ENCODE data around the gene AASDH.

GRCh38 chr4:56296526-56296925 lies 90.8 kb downstream of the AASDH start:
- TF ChIP-seq CTCF (conservative IDR thresholded peaks at IDR 0.05; ENCODE audit: low read length), result no peak
- no peak for TF ChIP-seq EZH2phosphoT487 (IDR thresholded peaks at IDR 0.05; ENCODE audit: borderline replicate concordance)

All from Loucy (cell line).